A549 treated with CORT108297 at 1 μM for 4 hours (cell line): ENCODE measurements around the gene AAMDC. TPM values are rescaled to one million over a fixed set of nuclear protein-coding genes. Genes with fewer than 3 reads are reported as not detected.

Source experiments
- total RNA-seq: library from RNA; stranded (reverse); fragments of 200-300 nt; extraction: Qiagen RNA extraction; gene quantifications from 5 replicates; pipeline ENCODE4 v1.2.3, GENCODE V29; 2022

AAMDC gene
- total RNA-seq, result 25.0 to 41.8 TPM (median 26.4 TPM) in 5 replicates

GRCh38 chr11:77820565-77821348, at the start of gene AAMDC, which contains the start of gene RSF1:
Gene AAMDC (plus strand): TSS chr11:77821144. CDS start chr11:77842497, 21,353 bp downstream.
Gene RSF1 (minus strand): TSS chr11:77820722. CDS start chr11:77820714, 8 bp downstream.

Other genes starting within 250 kb of the AAMDC start
- 2.1 to 2.8 TPM (median 2.6 TPM) in 5 replicates for gene AQP11, start 231.2 kb upstream of the AAMDC start, total RNA-seq
- gene CLNS1A, start 183.3 kb upstream of the AAMDC start, total RNA-seq, result 150 to 193 TPM (median 154 TPM) in 5 replicates
- gene RSF1, start 422 bp upstream of the AAMDC start, total RNA-seq, result 11.3 to 21.4 TPM (median 16.5 TPM) in 5 replicates
- 18.7 to 20.4 TPM (median 19.5 TPM) in 5 replicates for gene INTS4, start 173.5 kb downstream of the AAMDC start, total RNA-seq
- gene KCTD14, start 202.1 kb downstream of the AAMDC start, total RNA-seq, result 1.8 to 2.0 TPM (median 2.0 TPM) in 5 replicates
- not detected in 5 replicates for gene THRSP, start 242.7 kb downstream of the AAMDC start, total RNA-seq